HG02571 (cell line): ENCODE measurements around the gene DNPEP.
A peak's percentile ranks its signal among the peaks of the same experiment; 100 is the strongest.

Experiments
- ATAC-seq: cut with Tn5 transposase; IDR thresholded peaks from one replicate; pipeline ENCODE4 v1.9.1; 2021; ENCODE audit warnings: mild to moderate bottlenecking, moderate library complexity; ENCODE audit not compliant: unreplicated experiment

Gene DNPEP

GRCh38 chr2:219368690-219369191 is 19.0 kb downstream of the DNPEP start:
- no peak for ATAC-seq

GRCh38 chr2:219362524-219363164 is 25.1 kb downstream of the DNPEP start:
- peak; percentile 71 for ATAC-seq

- ATAC-seq = no peak
Measured at GRCh38 chr2:219362072-219362471, 25.6 kb downstream of the DNPEP start.

- no peak for ATAC-seq
Measured at GRCh38 chr2:219358170-219359075, 29.3 kb downstream of the DNPEP start.

GRCh38 chr2:219356834-219357233 is 30.9 kb downstream of the DNPEP start:
- ATAC-seq = no peak

GRCh38 chr2:219354582-219354981 is 33.1 kb downstream of the DNPEP start:
- no peak for ATAC-seq

GRCh38 chr2:219353129-219353528 is 34.6 kb downstream of the DNPEP start:
- ATAC-seq = no peak

GRCh38 chr2:219352448-219353023 is 35.2 kb downstream of the DNPEP start:
- no peak for ATAC-seq

GRCh38 chr2:219350710-219351221 is 36.9 kb downstream of the DNPEP start:
- no peak for ATAC-seq

- no peak for ATAC-seq
Measured at GRCh38 chr2:219350215-219350614, 37.5 kb downstream of the DNPEP start.

GRCh38 chr2:219344751-219345430 is 42.8 kb downstream of the DNPEP start:
- ATAC-seq = no peak

GRCh38 chr2:219335373-219335786 is 52.3 kb downstream of the DNPEP start:
- no peak for ATAC-seq

GRCh38 chr2:219334076-219334475 is 53.6 kb downstream of the DNPEP start:
- no peak for ATAC-seq

- no peak for ATAC-seq
Measured at GRCh38 chr2:219332542-219332941, 55.2 kb downstream of the DNPEP start, which contains the start of gene RESP18. RESP18 (minus strand) TSS chr2:219332744.

- no peak for ATAC-seq
Measured at GRCh38 chr2:219331560-219332213, 56.0 kb downstream of the DNPEP start.

- no peak for ATAC-seq
Measured at GRCh38 chr2:219327719-219328118, 60.0 kb downstream of the DNPEP start.

GRCh38 chr2:219325657-219326315 is 61.9 kb downstream of the DNPEP start:
- no peak for ATAC-seq

GRCh38 chr2:219325136-219325535 is 62.6 kb downstream of the DNPEP start:
- ATAC-seq = no peak

- no peak for ATAC-seq
Measured at GRCh38 chr2:219323434-219323833, 64.3 kb downstream of the DNPEP start.
